ENCODE measurements around the gene MTARC1. TPM values are rescaled to one million over a fixed set of nuclear protein-coding genes. Genes with fewer than 3 reads are reported as not detected.

Gene MTARC1
- total RNA-seq, 1 experiment from 2014 or later = not detected

- in situ Hi-C loops (cut with HindIII; ENCODE audit: low sequenced_read_pairs) = no loop called here
- DNase-seq (ENCODE audit: low spot score) = no peak
Observed at GRCh38 chr1:220798338-220798737, 11.6 kb downstream of the MTARC1 start.

GRCh38 chr1:220800262-220800661 is 13.5 kb downstream of the MTARC1 start:
- no peak for DNase-seq (ENCODE audit: low spot score)
- in situ Hi-C loops (cut with HindIII; ENCODE audit: low sequenced_read_pairs) = no loop called here

- in situ Hi-C loops (cut with HindIII; ENCODE audit: low sequenced_read_pairs) = no loop called here
- DNase-seq (ENCODE audit: low spot score) = peak; percentile 38
Observed at GRCh38 chr1:220803401-220804201, 16.9 kb downstream of the MTARC1 start.

GRCh38 chr1:220804202-220804586 is 17.5 kb downstream of the MTARC1 start:
- in situ Hi-C loops (cut with HindIII; ENCODE audit: low sequenced_read_pairs) = no loop called here
- DNase-seq (ENCODE audit: low spot score) = no peak

- no peak for DNase-seq (ENCODE audit: low spot score)
- in situ Hi-C loops (cut with HindIII; ENCODE audit: low sequenced_read_pairs) = no loop called here
Observed at GRCh38 chr1:220806408-220806807, 19.7 kb downstream of the MTARC1 start.

GRCh38 chr1:220807726-220808125 is 21.0 kb downstream of the MTARC1 start:
- DNase-seq (ENCODE audit: low spot score) = no peak
- in situ Hi-C loops (cut with HindIII; ENCODE audit: low sequenced_read_pairs) = no loop called here

GRCh38 chr1:220808345-220809186 is 21.9 kb downstream of the MTARC1 start:
- no peak for DNase-seq (ENCODE audit: low spot score)
- in situ Hi-C loops (cut with HindIII; ENCODE audit: low sequenced_read_pairs) = no loop called here

- in situ Hi-C loops (cut with HindIII; ENCODE audit: low sequenced_read_pairs) = no loop called here
- DNase-seq (ENCODE audit: low spot score) = no peak
Observed at GRCh38 chr1:220809187-220809550, 22.5 kb downstream of the MTARC1 start.

GRCh38 chr1:220809704-220810103 is 23.0 kb downstream of the MTARC1 start:
- in situ Hi-C loops (cut with HindIII; ENCODE audit: low sequenced_read_pairs) = no loop called here
- DNase-seq (ENCODE audit: low spot score) = no peak

- peak; percentile 44 for DNase-seq (ENCODE audit: low spot score)
- in situ Hi-C loops (cut with HindIII; ENCODE audit: low sequenced_read_pairs) = no loop called here
Observed at GRCh38 chr1:220810179-220810653, 23.5 kb downstream of the MTARC1 start.

- no peak for DNase-seq (ENCODE audit: low spot score)
- in situ Hi-C loops (cut with HindIII; ENCODE audit: low sequenced_read_pairs) = no loop called here
Observed at GRCh38 chr1:220810963-220811362, 24.2 kb downstream of the MTARC1 start.

GRCh38 chr1:220811695-220812094 is 25.0 kb downstream of the MTARC1 start:
- DNase-seq (ENCODE audit: low spot score) = no peak
- in situ Hi-C loops (cut with HindIII; ENCODE audit: low sequenced_read_pairs) = no loop called here

- DNase-seq (ENCODE audit: low spot score) = no peak
- in situ Hi-C loops (cut with HindIII; ENCODE audit: low sequenced_read_pairs) = no loop called here
Observed at GRCh38 chr1:220812308-220812707, 25.6 kb downstream of the MTARC1 start.

- in situ Hi-C loops (cut with HindIII; ENCODE audit: low sequenced_read_pairs) = no loop called here
- no peak for DNase-seq (ENCODE audit: low spot score)
Observed at GRCh38 chr1:220813013-220813412, 26.3 kb downstream of the MTARC1 start.

GRCh38 chr1:220815409-220815808 is 28.7 kb downstream of the MTARC1 start:
- no peak for DNase-seq (ENCODE audit: low spot score)
- in situ Hi-C loops (cut with HindIII; ENCODE audit: low sequenced_read_pairs) = no loop called here

- in situ Hi-C loops (cut with HindIII; ENCODE audit: low sequenced_read_pairs) = no loop called here
- DNase-seq (ENCODE audit: low spot score) = no peak
Observed at GRCh38 chr1:220817907-220818306, 31.2 kb downstream of the MTARC1 start.

- in situ Hi-C loops (cut with HindIII; ENCODE audit: low sequenced_read_pairs) = no loop called here
- no peak for DNase-seq (ENCODE audit: low spot score)
Observed at GRCh38 chr1:220818421-220819173, 31.9 kb downstream of the MTARC1 start.

- DNase-seq (ENCODE audit: low spot score) = no peak
- in situ Hi-C loops (cut with HindIII; ENCODE audit: low sequenced_read_pairs) = no loop called here
Observed at GRCh38 chr1:220819467-220820026, 32.8 kb downstream of the MTARC1 start.

Data from G401 (cell line).